HL-60 (cell line): ENCODE results near the gene LZTR1.

Experiments used
- CTCF ChIP-seq: IDR thresholded peaks from one replicate; pipeline ENCODE4 v1.5.1; 2011; ENCODE audit warnings: low read length, control low read depth, inconsistent platforms; ENCODE audit not compliant: insufficient read depth
- GABPA ChIP-seq: IDR thresholded peaks from 2 replicates; pipeline ENCODE4 v1.6.1; 2012; ENCODE audit warnings: low read depth
- POLR2AphosphoS5 ChIP-seq: IDR thresholded peaks from 2 replicates; pipeline ENCODE4 v1.6.1; 2012; ENCODE audit warnings: low read depth
- REST ChIP-seq: IDR thresholded peaks from 2 replicates; pipeline ENCODE4 v1.6.1; 2012; ENCODE audit warnings: low read depth; ENCODE audit not compliant: insufficient replicate concordance
- SPI1 ChIP-seq: IDR thresholded peaks from 2 replicates; pipeline ENCODE4 v1.6.1; 2012; ENCODE audit warnings: low read depth, mild to moderate bottlenecking, borderline replicate concordance

GRCh38 chr22:21047035-21047661 is 65.1 kb downstream of the LZTR1 start:
- no peak for TF ChIP-seq CTCF
- TF ChIP-seq SPI1: no peak
- TF ChIP-seq POLR2AphosphoS5: no peak
- no peak for TF ChIP-seq GABPA
- no peak for TF ChIP-seq REST
